Ureter (tissue), 1 donor: ENCODE results near the gene HLA-DOA. TPM values are rescaled to one million over a fixed set of nuclear protein-coding genes. Genes with fewer than 3 reads are reported as not detected.

Experiments
- DNase-seq: peaks from one replicate; pipeline ENCODE4 v3.0.0-alpha.2; 2020; ENCODE audit warnings: low spot score
- total RNA-seq: library from RNA; stranded (reverse); gene quantifications from one replicate; pipeline ENCODE4 v1.2.4, GENCODE V29; 2023
- donor health status: DM: yes; HTN: yes; CAD: no.

HLA-DOA gene
- total RNA-seq, 1 donor from 2014 or later = 25.6 TPM

DNA sequence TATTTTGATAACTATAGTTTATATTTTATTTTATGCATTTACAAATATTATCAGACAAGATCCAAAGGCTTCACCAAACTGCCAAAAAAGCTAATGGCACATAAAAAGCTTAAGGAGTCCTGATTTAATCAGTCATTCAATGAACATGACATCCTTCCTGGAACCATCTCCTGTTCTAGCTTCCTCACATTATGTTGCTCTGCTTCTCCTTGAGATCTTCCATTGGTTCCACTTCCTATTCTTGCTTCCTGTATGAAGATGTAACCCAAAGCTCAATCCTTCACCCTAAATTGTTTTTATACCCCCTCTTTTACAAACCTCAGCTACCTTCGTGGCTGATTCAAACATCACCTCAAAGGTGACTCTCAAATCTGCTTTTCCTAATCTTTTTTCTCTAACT is 45.5 kb downstream of the HLA-DOA start:
- no peak for DNase-seq

DNA sequence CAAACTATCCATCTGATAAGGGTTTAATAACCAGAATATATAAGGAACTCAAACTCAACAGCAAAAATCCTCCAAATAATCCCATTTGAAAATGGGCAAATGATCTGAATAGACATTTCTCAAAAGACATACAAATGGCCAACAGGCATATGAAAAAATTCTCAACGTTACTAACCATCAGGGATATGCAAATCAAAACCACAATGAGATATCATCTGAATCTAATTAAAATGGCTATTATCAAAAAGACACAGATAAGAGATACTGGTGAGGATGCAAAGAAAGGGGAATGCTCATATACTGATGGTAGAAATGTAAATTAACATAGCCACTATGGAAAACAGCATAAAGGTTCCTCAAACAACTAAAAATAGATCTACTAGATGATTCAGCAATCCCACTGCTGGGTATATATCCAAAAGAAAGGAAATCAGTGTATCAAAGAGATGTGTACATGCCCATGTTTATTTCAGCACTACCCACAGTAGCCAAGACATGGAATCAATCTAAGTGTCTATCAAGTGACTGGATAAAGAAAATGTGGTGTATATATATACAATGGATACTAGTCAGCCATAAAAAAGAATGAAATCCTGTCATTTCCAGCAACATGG is 47.1 kb downstream of the HLA-DOA start:
- no peak for DNase-seq

DNA sequence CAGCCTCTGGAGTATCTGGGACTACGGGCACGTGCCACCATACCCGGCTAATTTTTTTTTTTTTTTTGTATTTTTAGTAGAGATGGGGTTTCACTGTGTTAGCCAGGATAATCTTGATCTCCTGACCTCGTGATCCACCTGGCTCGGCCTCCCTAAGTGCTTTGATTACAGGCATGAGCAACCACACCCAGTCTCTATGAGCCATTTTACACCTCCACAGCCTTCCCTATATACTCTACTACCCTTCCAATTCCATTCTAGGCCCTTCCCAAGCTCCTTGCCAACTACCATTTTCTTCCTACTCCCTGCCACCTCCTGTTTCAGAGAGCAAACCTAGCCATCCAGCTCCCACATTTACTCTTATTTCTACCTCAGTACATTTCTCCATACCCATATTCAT is 48.8 kb downstream of the HLA-DOA start:
- DNase-seq = no peak

DNA sequence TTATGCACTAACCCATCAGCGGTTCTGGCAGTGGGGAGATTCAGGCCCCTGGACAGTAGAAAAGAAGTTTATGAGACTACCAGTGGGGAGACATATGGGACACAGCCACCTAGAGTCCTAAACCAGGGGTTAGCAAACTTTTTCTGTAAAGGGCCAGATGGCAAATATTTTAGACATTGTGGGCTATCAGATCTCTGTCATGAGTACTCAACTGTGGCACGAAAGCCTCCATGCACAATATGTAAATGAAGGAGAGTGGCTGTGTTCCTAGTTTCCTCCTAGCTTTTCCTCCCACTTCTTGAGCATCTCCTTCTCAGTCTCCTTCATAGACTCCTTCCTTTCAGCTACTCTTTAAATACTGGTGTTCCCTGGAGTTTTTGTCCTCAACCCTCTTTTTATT is 53.2 kb downstream of the HLA-DOA start:
- no peak for DNase-seq

DNA sequence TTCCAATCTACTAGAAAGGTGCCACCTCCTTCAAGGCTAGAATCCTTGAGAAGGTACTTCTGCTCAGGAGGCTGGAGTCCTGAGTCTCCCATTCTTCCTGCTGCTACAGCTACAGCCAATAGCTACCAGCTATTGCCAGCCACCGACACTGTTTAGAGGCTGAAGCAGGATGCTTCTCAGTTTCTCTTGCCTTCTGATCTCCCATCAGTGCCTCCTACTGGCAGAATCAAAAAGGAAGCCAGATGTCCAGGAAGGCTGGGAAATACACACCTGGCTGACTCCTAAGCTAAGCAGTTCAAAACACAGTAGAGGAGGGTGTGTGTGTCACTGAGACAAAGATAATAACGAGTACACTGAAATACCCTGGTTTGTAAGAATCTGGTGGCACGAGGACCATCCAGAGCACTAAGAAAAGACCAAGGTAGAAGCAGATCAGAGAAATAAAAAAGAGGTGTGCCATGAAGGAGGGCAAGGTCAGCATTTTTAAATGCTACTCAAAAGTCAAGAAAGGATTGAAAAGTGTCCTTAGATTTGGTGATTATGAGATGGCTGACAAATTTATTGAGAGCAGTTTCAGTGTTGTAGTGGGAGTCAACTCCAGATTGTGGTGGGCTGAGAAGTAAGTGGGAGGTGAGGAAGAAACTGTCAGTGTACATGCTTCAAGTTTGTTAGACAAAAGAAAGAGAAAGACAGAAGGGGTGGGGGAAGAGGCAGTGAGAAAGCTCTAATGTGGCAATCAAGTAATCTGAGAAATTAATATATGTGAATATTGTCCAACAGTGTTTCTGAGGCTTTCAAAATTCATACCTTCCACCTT is 54.2 kb downstream of the HLA-DOA start:
- DNase-seq = no peak

DNA sequence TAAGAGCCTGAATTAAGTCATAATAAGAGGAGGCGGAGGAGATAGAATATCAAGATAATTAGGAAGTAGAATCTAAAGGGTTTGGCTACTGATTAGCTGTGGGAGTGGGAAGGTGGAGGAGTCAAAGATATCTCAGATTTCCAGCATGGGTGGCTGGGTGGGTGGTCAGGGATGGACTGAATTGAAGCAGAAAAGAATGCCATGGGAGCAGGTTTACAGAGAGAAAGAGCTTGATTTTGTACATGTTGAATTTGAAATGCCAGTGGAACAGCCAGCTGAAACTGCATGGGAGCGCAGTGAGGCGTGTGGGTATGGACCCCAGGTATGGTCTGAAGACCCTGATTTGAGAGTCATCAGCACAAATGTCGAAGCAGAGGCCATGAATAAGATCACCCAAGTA is 55.1 kb downstream of the HLA-DOA start:
- DNase-seq = no peak

Other genes starting within 250 kb of the HLA-DOA start
- 8.1 TPM for gene HLA-DQB2, start 246.1 kb downstream of the HLA-DOA start, total RNA-seq
- gene HLA-DOB, start 192.6 kb downstream of the HLA-DOA start, total RNA-seq = 1.9 TPM
- 40.1 TPM for gene TAP2, start 170.9 kb downstream of the HLA-DOA start, total RNA-seq
- 44.9 TPM for gene PSMB8, start 165.5 kb downstream of the HLA-DOA start, total RNA-seq
- 26.3 TPM for gene TAP1, start 155.9 kb downstream of the HLA-DOA start, total RNA-seq
- gene PSMB9, start 155.4 kb downstream of the HLA-DOA start, total RNA-seq = 20.1 TPM
- 31.0 TPM for gene HLA-DMB, start 68.6 kb downstream of the HLA-DOA start, total RNA-seq
- 65.3 TPM for gene HLA-DMA, start 56.5 kb downstream of the HLA-DOA start, total RNA-seq
- gene BRD2, start 41.0 kb downstream of the HLA-DOA start, total RNA-seq = 205 TPM
- gene HLA-DPA1, start 64.1 kb upstream of the HLA-DOA start, total RNA-seq = 145 TPM
- 82.5 TPM for gene HLA-DPB1, start 66.4 kb upstream of the HLA-DOA start, total RNA-seq
- gene COL11A2, start 182.9 kb upstream of the HLA-DOA start, total RNA-seq = 0.96 TPM
- gene RXRB, start 191.1 kb upstream of the HLA-DOA start, total RNA-seq = 50.8 TPM
- 60.7 TPM for gene SLC39A7, start 191.3 kb upstream of the HLA-DOA start, total RNA-seq
- gene HSD17B8, start 195.1 kb upstream of the HLA-DOA start, total RNA-seq = 28.6 TPM
- gene RING1, start 198.9 kb upstream of the HLA-DOA start, total RNA-seq = 50.6 TPM